HTERT RPE-1 (cell line): Measurements from ENCODE around the gene REEP6.

Experiments used
- in situ Hi-C: fragments of 300-500 bp; cut with MboI; formaldehyde crosslinking; loops from 4 replicates; pipeline ENCODE4 v1.14.3; 2020; ENCODE audit warnings: low sequenced_read_pairs

REEP6 gene

DNA sequence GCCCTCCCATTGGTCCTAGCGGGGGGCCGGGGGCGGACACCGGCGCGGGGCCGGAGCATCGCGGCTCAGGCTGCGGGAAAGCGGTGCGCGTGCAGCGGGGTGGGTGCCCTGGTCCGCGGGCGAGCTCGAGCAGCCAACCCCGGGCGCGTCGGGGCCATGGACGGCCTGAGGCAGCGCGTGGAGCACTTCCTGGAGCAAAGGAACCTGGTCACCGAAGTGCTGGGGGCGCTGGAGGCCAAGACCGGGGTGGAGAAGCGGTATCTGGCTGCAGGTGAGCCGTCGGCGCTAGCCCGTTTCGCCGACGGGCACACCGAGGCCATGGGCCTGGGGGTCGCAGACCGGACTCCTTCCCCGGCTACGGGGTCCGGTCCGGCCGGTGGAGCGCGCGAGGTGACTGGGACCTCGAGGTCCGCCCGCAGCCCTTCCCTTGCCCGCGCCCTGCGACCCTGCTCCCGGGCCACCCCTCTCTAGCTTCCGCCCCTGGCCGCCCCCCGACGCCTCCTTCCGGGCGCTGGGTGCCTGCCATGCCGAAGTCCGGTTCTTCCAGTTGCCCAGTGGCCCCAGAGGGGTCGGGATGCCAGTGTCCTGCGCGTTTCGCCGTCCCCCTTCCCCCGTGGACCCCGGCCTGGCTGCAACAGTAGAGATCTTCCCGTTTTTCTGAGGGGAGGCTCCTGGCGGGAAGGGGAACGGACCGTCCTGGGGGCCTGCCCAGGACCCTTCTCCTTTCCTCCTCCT is at the start of gene REEP6:
TSS of gene REEP6 (plus strand) at position 68 of the 735 bp plus-strand sequence. CDS start at position 157, 89 bp downstream.
- in situ Hi-C loops: no loop called here

DNA sequence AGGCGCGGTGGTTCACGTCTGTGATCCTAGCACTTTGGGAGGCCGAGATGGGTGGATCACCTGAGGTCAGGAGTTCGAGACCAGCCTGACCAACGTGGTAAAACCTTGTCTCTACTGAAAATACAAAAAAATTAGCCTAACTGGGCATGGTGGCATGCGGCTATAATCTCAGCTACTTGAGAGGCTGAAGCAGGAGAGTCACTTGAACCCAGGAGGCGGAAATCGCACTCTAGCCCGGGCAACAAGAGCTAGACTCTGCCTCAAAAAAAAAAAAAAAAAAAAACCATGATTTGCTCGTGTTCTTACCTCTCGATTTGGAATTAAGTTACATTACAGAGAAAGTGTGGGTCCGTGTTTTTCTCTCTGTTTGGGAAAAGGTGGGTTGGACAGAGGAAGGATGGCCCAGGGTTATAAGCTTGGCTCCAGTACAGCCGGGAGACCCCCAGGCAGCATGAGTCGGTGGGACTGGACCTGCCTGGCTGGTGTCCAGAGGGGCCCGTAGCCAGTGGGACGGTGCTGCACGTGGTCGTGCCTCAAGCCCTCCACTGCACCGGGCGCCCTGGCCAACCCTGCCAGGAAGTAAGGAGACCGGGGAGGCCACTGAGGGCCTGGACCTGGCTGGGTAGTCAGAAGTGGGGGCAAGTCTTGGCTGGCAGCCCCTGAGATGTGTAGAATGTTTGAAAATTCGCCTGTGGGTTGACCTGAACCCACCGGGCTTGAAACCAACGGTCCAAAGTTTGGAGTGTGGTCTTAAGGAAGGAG is 49.1 kb upstream of the REEP6 start:
- in situ Hi-C loops: no loop called here

- in situ Hi-C loops: no loop called here
Observed at GRCh38 chr19:1445185-1445931, 45.6 kb upstream of the REEP6 start.

DNA sequence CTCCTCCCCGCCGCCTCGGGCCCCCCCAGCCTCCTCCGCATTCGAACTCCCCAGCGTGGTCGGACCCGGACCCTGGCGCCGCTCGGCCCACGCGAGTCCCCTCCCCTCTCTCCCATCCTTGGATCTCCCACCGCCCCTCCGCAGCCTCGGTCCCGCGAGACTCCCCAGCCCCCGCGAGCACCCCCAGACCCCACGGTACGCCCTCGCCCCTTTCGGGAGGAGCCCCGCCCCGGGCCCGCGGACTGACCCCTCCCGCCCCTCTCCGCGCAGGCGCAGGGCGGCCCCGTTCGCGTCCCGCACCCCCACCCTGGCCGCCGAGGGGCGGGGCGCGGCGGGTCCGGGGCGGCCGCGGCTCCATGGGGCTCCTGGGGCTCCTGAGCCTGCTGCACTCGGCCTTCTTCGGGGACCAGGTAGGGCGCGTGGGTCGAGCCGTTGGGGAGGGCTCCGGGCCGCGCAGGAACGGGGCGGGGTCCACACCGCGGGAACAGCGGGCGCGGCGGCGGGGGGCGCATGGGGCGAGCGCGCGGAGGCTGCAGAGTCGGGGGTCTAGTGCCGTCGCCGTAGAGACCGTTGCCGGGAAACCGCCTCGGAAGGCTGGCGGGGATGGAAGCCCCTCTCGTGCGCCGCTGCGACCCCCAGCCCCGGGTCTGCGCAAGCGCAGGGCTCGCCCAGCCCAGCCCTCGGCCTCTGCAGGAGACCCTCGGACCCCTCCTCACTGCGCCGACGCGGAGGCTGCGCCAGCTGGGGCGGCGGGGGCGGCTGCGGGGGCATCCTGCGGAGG is 44.9 kb upstream of the REEP6 start:
- in situ Hi-C loops: no loop called here

DNA sequence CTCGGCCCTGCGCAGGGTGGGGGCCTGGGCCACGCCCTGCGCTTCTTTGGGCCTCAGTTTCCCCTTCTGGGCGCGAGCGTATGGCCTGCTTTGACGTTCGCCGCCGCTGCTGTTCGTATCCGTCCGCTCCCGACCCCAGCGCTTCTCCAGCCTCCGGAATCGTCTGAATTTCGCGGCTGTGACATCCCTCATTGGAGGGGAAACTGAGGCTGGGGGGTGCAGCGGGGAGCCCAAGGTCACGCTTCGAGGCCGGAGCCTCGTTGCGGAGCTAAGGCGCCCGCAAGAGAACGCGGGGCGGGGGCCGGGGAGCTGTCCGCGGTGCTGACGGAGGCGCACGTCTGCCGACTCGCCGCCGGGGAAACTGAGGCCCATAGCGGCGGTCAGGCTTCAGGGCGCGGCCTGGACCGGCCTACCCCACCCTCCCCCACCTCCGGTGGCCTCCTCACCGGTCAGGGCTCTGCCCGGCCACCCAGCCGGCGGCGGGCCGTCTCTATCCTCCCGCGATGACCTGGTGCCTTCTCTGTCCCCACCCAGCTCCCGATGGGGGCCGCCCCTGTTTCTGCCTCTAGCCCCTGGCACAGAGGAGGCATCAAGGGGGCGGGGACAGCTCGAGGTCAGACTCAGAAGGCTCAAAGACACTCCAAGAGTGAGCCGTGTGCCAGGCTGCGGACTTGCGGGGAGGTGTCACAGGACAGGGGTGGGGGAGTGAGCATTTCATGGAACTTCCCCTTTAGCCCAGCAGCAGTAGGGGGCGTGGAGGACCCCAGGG is 44.1 kb upstream of the REEP6 start:
- in situ Hi-C loops: no loop called here

- in situ Hi-C loops: no loop called here
Observed at GRCh38 chr19:1447504-1447903, 43.5 kb upstream of the REEP6 start.

DNA sequence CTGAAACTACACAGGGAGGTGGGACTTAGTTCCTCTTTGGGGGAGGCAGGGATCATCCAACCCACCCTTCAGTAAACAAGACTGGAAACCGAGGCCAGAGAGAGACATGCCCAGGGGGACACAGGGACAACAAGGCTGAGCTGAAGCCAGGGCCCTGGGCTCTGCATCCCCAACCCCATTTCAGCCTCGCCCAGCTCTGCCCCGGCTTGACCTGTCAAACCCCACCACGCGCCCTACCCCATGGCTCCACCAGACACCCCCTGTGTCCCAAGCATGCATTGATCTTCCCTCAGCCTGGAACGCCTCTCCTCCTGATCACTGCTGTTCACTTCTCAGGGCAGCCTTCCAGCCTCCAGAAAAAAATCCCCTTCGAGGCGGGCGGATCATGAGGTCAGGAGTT is 43.0 kb upstream of the REEP6 start:
- in situ Hi-C loops: no loop called here

GRCh38 chr19:1449467-1450442 is 41.2 kb upstream of the REEP6 start, which contains the start of gene APC2:
TSS of gene APC2 (plus strand) at chr19:1450121. CDS start at chr19:1453002, 2,881 bp downstream.
- in situ Hi-C loops: no loop called here

- in situ Hi-C loops: no loop called here
Observed at GRCh38 chr19:1450735-1451731, 39.9 kb upstream of the REEP6 start.

DNA sequence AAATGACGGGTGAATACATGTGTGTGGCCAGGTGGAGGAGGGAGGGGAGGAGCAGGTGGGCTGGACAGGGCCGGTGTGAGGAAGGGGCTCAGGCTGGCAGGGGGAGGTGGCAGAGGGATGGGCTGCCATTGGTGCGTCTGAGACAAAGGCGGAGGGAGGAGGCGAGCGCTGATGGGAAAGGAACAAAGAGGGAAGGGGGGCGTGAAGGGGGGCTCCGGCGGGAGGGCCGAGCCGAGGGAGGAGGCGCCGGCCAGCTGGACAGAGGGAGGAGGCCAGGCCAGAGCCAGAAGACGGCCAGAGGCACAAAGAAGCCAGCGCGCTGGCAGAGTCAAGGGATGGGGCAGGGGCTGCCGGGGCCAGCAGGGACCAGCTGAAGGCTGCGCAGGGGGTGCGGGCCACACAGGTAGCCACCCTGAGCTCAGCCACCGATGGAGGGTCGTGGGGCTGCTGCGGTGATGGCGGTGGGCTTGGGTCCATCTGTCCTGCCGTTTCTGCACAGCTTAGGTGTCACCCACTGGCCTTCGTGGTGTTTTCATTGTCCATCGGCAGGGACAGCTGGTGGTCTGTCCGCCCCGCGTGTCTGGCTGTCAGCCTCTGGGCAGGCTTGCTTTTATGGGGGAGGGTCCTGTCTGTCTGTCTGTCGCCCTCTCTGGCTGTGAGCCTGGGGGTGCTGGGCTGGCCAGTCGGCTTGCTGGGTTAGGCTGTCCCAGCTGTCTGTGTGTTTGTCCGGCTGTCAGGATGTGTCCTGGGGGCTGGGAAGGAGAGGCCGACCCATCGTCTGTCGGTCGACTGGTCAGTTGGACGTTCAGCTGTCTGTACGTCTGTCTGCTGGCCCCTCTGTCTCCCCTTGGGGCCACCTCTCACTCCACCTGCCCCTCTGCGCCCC is 38.8 kb upstream of the REEP6 start:
- in situ Hi-C loops: no loop called here

DNA sequence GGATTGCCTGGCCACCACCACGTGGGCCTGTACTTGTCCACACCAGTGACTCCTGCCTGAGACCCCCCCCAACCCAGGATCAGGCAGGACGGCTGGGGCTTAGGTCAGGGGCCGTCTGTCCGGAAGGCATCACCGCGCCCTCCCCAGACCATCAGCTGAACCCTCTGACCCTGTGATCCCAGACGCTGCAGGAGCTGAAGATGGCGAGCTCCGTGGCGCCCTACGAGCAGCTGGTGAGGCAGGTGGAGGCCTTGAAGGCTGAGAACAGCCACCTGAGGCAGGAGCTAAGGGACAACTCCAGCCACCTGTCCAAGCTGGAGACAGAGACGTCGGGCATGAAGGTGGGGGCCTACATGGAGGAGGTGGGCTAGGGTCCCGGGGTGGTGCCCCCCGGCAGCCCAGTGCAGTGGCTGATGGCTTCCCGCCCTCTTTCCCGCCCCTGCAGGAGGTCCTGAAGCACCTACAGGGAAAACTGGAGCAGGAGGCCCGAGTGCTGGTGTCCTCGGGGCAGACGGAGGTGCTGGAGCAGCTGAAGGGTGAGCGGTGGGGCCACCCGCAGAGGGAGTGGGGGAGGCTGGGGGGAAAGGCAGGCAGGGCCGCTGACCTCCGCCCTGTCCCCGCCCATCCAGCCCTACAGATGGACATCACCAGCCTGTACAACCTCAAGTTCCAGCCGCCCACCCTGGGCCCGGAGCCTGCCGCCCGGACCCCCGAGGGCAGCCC is 38.0 kb upstream of the REEP6 start:
- in situ Hi-C loops: no loop called here

DNA sequence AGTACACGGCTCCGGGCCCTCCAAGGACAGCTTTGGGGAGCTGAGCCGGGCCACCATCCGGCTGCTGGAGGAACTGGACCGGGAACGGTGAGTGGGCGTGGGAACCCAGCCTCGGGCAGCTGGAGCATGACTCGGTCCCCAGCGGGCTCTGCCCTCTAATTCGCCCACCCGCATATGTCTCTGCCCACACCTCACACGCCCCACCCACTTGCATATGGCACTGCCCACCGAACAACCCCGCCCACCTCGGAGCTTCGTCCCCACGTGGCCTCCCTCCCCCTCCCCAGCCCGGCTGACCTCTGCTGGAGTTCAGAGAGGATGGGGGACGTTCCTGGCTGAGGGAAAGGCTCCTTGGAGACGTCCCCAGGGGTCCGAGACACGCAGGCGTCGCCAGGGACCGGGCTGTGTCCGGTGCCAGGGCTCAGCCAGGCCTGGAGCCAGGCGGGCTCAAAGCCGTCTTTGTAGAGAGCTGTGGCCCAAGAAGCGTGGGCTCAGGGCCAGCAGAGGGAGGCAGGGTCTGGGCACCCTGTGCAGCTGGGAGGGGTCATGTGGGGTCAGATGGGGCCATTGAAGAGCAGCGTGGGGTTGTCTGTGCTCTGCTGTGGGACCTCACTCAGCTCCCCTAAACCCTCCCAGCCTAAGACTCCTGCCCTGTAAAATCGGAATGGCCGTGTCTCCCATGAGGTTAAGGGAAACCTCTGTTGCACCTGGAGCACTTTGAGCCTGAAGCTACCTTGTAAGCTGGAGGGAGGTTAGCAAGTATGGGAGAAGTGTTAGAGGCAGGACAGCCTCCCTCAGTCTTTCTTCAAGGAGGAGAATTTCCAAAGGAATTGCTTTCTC is 37.2 kb upstream of the REEP6 start:
- in situ Hi-C loops: no loop called here

DNA sequence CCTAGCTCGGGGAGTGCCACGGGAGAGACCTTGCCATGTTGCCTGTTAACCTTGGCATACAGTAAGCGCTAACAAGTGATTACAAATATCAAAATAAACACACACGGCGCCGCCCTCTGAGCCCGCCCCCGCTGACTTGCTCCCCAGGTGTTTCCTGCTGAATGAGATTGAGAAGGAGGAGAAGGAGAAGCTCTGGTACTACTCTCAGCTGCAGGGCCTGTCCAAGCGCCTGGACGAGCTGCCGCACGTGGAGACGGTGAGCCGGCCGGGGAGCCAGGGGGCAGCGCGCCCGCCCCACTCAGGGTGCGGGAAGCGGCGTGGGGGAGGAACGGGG is 36.0 kb upstream of the REEP6 start:
- in situ Hi-C loops: no loop called here

DNA sequence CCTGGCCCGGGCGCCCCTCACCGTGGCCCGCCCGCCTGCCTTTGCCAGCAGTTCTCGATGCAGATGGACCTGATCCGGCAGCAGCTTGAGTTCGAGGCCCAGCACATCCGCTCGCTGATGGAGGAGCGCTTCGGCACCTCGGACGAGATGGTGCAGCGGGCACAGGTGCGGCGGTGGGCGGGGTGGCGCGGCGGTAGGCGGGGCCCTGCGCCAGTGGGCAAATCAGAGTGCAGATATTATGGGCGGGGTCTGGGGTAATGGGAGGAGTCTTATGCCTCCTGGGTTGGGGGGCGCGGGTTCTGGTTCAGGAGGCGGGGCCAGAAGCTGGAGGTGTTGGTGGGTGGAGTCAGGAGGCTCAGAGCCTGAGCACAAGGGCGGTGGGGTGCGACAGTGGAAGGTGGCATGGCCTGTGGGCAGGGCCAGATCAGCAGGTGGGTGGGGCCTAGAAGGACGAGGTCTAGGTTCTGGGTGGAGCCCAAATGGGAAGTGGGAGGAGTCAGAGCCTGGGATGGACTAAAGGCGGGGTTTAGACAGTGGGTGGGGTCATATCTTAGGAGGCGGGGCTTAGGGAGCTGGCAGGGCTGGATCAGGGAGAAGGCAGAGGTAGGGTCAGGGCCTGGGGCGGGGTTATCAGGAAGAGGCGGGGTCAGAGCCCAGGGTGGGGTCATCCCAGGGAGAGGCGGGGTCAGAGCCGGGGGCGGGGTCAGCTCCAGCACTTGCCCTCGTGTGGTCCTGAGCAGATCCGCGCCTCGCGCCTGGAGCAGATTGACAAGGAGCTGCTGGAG is 35.5 kb upstream of the REEP6 start:
- in situ Hi-C loops: no loop called here
